HG03457 (cell line): ENCODE measurements around the gene SMARCA4.
"Not testable (repeated sequence)": the region's sequence is repeated elsewhere in the genome, so short reads cannot be mapped to it uniquely, and the experiment has no call there.

Source experiments
- ATAC-seq: cut with Tn5 transposase; IDR thresholded peaks from one replicate; pipeline ENCODE4 v1.9.1; 2021; ENCODE audit warnings: moderate number of reproducible peaks; ENCODE audit not compliant: unreplicated experiment

Gene SMARCA4

GRCh38 chr19:10928563-10929401 lies 32.0 kb upstream of the SMARCA4 start, which contains the start of the genes TIMM29 and YIPF2:
TSS of gene TIMM29 (plus strand) at chr19:10928811. CDS start at chr19:10928823, 12 bp downstream.
TSS of gene YIPF2 (minus strand) at chr19:10928639. CDS start at chr19:10928410, 229 bp downstream.
- ATAC-seq = peak; percentile 59

GRCh38 chr19:10929402-10929794 lies 31.4 kb upstream of the SMARCA4 start:
- ATAC-seq = no peak

DNA sequence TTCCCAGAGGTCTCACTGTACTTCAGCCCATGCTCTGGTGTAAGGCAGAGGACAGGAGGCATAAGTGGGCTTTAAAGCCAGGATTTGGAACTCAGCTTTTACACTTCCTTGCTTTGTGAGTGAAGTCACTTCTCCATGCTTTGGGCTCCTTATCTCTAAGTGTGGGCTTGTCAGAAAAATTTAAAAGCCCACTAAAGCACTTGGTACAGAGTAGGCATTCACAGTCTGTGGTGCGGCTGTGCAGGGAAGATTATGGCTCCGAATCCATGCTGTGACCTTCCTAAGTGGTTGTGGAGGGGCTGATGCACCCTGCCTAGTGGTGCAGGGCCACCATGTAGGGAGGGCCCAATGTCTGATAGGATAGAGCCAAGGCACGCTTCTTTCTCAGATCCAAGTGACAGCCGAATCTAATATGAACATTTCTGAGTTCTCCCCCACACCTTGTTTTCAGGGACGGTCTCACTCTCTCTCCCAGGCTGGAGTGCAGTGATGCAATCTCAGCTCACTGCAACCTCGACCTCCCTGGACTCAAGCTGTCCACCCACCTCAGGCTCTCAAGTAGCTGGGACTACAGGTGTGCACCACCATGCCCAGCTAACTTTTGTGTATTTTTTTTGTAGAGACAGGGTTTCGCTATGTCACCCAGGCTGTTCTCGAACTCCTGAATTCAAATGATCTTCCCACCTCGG lies 25.3 kb upstream of the SMARCA4 start:
- no peak for ATAC-seq

- no peak for ATAC-seq
Observed at GRCh38 chr19:10936661-10937084, 24.2 kb upstream of the SMARCA4 start.

DNA sequence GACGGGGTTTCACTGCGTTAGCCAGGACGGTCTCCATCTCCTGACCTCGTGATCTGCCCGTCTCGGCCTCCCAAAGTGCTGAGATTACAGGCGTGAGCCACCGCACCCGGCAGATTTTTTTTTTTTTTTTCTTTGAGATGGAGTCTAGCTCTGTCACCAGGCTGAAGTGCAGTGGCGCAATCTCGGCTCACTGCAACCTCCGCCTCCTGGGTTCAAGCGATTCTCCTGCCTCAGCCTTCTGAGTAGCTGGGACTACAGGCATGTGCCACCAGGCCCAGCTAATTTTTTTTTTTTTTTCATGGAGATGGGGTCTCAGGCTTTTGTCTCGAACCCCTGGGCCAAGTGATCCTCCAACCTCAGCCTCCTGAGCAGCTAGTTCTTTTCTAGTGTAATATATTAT lies 19.2 kb upstream of the SMARCA4 start:
- not testable (repeated sequence) for ATAC-seq

- ATAC-seq = not testable (repeated sequence)
Observed at GRCh38 chr19:10943412-10943811, 17.4 kb upstream of the SMARCA4 start.

- ATAC-seq = no peak
Observed at GRCh38 chr19:10945264-10945663, 15.6 kb upstream of the SMARCA4 start.

DNA sequence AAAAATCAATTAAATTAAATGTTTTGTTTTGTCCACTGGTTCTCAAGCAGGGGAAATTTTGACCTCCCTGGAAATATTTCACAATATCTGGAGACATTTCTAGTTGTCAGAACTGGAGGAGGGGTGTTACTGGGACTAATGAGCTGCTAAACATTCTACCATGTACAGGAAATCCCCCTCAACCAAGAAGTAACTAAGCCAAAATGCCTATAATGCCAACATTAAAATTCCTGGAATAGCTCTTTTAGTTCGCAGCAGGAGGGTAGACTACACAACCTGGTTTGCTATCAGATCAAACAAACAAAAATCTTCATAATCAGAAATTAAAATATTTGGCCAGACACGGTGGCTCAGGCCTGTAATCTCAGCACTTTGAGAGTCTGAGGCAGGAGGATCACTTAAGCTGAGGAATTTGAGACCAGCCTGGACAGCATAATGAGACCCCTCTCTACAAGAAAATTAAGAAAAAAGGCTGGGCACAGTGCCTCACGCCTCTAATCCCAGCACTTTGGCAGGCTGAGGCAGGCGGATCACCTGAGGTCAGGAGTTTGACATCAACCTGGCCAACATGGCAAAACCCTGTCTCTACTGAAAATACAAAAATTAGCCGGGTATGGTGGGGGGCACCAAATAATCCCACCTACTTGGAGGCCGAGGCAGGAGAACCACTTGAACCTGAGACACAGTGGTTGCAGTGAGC lies 13.7 kb upstream of the SMARCA4 start:
- ATAC-seq = no peak

DNA sequence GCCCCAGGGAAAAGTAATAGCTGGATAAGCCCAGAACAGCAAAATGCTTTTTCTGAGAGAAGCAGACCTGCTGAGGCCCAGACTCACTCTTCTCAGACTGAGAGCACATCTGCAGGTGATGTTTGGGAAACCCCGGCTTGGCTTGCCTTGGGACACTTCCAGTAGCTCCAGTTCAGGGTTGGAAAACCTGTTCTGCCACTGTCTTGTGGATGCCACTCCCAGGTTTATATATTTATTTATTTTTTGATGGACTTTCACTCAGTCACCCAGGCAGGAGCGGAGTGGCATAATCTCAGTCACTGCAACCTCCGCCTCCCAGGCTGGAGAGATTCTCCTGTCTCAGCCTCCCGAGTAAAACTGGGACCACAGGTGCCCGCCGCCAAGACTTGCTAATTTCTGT lies 8.0 kb upstream of the SMARCA4 start:
- no peak for ATAC-seq

DNA sequence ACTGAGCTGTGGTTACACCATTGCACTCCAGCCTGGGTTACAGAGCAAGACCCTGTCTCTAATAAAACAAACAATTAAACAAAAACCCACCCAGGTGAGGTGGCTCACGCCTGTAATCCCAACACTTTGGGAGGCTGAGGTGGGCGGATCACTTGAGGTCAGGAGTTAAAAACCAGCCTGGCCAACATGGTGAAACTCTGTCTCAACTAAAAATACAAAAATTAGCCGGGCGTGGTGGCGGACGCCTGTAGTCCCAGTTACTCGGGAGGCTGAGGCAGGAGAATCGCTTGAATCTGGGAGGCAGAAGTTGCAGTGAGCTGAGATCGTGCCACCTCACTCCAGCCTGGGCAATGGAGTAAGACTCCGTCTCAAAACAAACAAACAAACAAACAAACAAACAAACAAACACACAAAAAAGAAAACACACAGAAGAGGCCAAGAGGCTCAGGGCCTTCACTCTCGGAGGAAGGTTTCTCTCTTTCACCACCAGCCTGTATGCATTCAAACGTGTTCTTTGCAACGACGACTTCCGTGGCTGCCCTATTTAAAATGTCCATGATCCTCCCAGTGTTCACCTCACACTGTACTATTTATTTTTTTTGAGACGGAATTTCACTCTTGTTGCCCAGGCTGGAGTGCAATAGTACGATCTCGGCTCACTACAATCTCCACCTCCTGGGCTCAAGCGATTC lies 1.4 kb upstream of the SMARCA4 start:
- ATAC-seq = not testable (repeated sequence)

DNA sequence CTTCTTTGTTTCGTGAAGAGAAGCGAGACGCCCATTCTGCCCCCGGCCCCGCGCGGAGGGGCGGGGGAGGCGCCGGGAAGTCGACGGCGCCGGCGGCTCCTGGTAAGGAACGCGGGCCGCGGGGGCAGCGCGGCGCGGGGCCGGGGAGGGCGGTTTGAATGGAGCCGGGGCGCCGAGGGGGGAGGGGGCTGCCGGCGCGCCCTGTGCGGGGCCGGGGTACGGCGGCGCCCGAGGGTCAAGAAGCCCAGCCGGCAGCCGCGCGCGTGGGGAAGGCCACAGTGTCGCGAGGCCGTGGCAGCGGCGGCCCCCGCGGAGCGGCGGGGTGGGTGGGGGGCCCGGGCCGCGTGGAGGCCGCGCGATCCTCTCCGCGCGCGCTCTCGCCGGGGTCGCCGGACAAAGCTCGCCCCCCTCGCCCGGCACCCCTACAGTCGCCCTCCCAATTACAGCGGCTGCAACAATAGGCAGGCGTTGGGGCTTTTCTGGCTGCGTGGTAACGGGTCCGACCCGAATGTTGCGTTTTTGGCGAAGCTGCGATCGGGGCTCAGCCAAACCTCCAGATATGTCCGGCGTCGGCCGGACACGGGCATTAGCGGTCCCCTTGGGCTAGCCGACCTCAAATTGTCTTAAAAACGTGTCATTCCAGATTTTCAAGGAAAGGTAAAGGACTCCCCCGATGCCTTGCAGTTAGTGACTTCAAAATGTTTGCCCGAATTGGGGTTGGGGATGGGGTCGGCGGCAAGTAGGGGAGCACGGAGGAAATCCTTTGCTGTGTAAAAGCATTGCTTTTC lies 437 bp downstream of the SMARCA4 start:
- ATAC-seq = peak; percentile 25

GRCh38 chr19:10962863-10963262 lies 2.0 kb downstream of the SMARCA4 start:
- ATAC-seq = no peak

DNA sequence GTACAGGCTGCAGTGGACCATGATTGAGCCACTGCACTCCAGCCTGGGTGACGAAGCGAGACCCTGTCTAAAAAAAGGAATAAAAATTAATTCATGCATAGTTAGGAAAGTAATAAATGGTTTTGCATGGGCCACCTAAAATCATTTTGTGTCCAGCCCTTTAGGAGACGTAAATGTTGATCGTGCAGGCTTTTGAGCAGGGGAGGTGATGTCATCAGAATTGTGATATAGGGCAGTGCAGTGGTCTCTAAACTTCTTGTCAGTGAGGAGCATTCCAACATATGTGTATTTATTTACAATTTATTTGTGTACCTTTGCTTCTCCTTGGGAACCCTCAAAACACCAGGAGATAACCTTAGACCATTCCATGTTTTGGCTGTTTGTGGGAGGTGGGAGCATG lies 3.0 kb downstream of the SMARCA4 start:
- ATAC-seq = no peak

DNA sequence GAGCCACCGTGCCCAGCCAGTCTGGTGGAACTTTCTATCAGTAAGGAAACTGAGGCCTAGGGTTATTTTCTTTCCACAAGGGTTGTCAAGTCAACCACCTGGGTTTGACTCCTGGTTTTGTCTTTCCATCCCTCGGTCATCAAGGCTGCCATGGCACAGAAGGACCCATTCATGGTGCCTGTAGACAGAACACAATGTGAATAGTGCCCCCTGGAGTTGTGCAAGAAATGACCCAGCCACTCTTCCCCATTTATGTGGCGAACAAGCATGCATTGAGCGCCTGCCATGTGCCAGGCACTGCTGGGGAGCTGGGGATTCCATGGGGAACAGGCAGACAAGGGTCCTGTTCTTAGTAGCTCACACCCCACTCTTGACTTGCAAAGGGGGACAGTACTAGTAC lies 4.1 kb downstream of the SMARCA4 start:
- ATAC-seq = no peak

GRCh38 chr19:10965398-10965797 lies 4.6 kb downstream of the SMARCA4 start:
- ATAC-seq = no peak

GRCh38 chr19:10966809-10967208 lies 6.0 kb downstream of the SMARCA4 start:
- ATAC-seq = no peak

GRCh38 chr19:10968527-10969135 lies 7.8 kb downstream of the SMARCA4 start:
- ATAC-seq = no peak

DNA sequence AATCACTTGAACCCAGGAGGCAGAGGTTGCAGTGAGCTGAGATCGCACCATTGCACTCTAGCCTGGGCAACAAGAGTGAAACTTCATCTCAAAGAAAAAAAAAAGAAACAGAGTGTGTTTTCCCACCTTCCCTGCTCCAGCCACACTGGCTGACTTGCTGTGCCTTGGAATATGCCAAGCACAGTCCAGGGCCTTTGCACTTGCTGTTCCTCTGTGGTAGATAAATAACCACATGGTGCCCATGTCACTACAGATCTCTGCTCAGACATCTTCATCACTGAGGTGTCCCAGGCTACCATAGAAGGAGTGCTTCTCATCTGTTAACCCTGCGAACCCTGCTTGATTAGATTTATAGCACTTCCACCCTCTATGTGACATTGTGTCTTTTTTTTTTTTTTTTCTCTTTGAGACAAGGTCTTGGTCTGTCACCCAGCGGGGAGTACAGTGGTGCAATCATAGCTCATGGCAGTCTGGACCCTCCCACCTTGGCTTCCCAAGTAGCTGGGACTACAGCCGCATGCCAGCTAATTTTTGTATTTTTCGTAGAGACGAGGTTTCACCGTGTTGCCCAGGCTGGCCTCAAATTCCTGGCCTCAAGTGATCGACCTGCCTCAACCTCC lies 10.4 kb downstream of the SMARCA4 start:
- no peak for ATAC-seq
